Measurements from ENCODE around the gene GPD2. TPM values are rescaled to one million over a fixed set of nuclear protein-coding genes. Genes with fewer than 3 reads are reported as not detected.

The GPD2 gene
- total and polyA plus RNA-seq, 10 of the 15 experiments (the other 5 are each of a cell fraction or from before 2014, with no cell fraction given) = 10.0 to 73.5 (median 43.4) TPM

GRCh38 chr2:156448766-156449165 is 12.6 kb downstream of the GPD2 start:
- no peak overlapping the region for H3K4me3 ChIP-seq
- H3K9me3 ChIP-seq (replicated peaks; ENCODE audit: control insufficient read depth, insufficient read depth, low read length) = no peaks in the 10 kb centered on the region; the same call in 2 of the 3 replicates
- H4K20me1 ChIP-seq (ENCODE audit: control insufficient read depth, insufficient read depth) = no peaks in the 10 kb centered on the region
- ChIA-PET CTCF (no interaction called here), RAD21 (ENCODE audit: unreplicated experiment) (no interaction called here), POLR2A (no interaction called here), SMC1A (ENCODE audit: uncharacterized antibody, unreplicated experiment) (no interaction called here)
- no peaks in the 10 kb centered on the region for H3K27me3 ChIP-seq (replicated peaks in 1 of 2; ENCODE audit: control insufficient read depth in 2 of 2, insufficient read depth in 2 of 2, low read length in 1 of 2)
- peaks cover 17% of the 10 kb centered on the region for H3K79me2 ChIP-seq (ENCODE audit: control insufficient read depth, insufficient read depth, low read length)
- FAIRE-seq (no peak), ATAC-seq (no peak), DNase-seq (ENCODE audit: low read depth, low spot score) (no peak)
- H3K9ac ChIP-seq (ENCODE audit: control insufficient read depth, insufficient read depth, low read length) = no peak overlapping the region
- no peak overlapping the region for H3K4me2 ChIP-seq (ENCODE audit: control insufficient read depth, insufficient read depth)
- peaks cover 20% of the 10 kb centered on the region for H3K4me1 ChIP-seq (ENCODE audit: control insufficient read depth, insufficient read depth, low read length)
- BruUV-seq (replicated peaks) = no TSS peak
- TF ChIP-seq, protein P1, sequence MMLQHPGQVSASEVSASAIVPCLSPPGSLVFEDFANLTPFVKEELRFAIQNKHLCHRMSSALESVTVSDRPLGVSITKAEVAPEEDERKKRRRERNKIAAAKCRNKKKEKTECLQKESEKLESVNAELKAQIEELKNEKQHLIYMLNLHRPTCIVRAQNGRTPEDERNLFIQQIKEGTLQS (IDR thresholded peaks at IDR 0.05; ENCODE audit: borderline replicate concordance, extremely low read depth, low read depth, low read length) = no peak
- no peak for TF ChIP-seq NBN (IDR thresholded peaks at IDR 0.05)
- TF ChIP-seq ZZZ3 (IDR thresholded peaks at IDR 0.05; ENCODE audit: control insufficient read depth, insufficient read length, low read depth) = no peak
- TF ChIP-seq ATF2 (IDR thresholded peaks at IDR 0.05; ENCODE audit: low read length) = no peak
- TF ChIP-seq SKIL (IDR thresholded peaks at IDR 0.05; ENCODE audit: low read depth, poor library complexity, severe bottlenecking) = no peak
- TF ChIP-seq BCL3 (IDR thresholded peaks at IDR 0.05; ENCODE audit: borderline replicate concordance, insufficient read depth, low read depth, low read length, poor library complexity, severe bottlenecking) = no peak
- TF ChIP-seq YY1 (IDR thresholded peaks at IDR 0.05; ENCODE audit: low read depth, low read length) = no peak
- no peak for TF ChIP-seq NKRF (conservative IDR thresholded peaks at IDR 0.05)
- TF ChIP-seq RELA (IDR thresholded peaks at IDR 0.05; ENCODE audit: borderline replicate concordance, partially characterized antibody) = no peak
- TF ChIP-seq ASH2L (IDR thresholded peaks at IDR 0.05; ENCODE audit: borderline replicate concordance, low read depth) = no peak
- in situ Hi-C loops (cut with MboI) = no loop called here
- intact Hi-C loops (cut with micrococcal nuclease; ENCODE audit: unreplicated experiment) = no loop called here
- no peaks in the 10 kb centered on the region for H3K36me3 ChIP-seq (ENCODE audit: control insufficient read depth in 2 of 2, insufficient read depth in 2 of 2, low read length in 1 of 2)
- WGBS (ENCODE audit: insufficient coverage, insufficient replicate concordance, low lambda C conversion rate, missing lambda C conversion rate) = 100% methylated on average over 1 of the region's 1 CpG
- no peak overlapping the region for H3K27ac ChIP-seq (ENCODE audit: control insufficient read depth, insufficient read depth)
- H2AFZ ChIP-seq (ENCODE audit: control insufficient read depth, low read depth, low read length) = no peak overlapping the region

All from GM12878 (cell line).